ENCODE measurements around the gene TBXT.
"Not testable (repeated sequence)": the region's sequence is repeated elsewhere in the genome, so short reads cannot be mapped to it uniquely, and the experiment has no call there.

Gene TBXT

GRCh38 chr6:166169549-166170421 is 2.1 kb upstream of the TBXT start:
- no peak for DNase-seq

GRCh38 chr6:166168616-166169548 is 1.2 kb upstream of the TBXT start:
- DNase-seq = no peak

- DNase-seq = no peak
Observed at GRCh38 chr6:166167258-166167731, 356 bp downstream of the TBXT start.

GRCh38 chr6:166166314-166167257 is 1.1 kb downstream of the TBXT start:
- DNase-seq = no peak

GRCh38 chr6:166165558-166166313 is 1.9 kb downstream of the TBXT start:
- no peak for DNase-seq

- DNase-seq = no peak
Observed at GRCh38 chr6:166162599-166163342, 4.9 kb downstream of the TBXT start.

- no peak for DNase-seq
Observed at GRCh38 chr6:166157930-166158617, 9.6 kb downstream of the TBXT start.

GRCh38 chr6:166156942-166157341 is 10.7 kb downstream of the TBXT start:
- DNase-seq = no peak

GRCh38 chr6:166153966-166154365 is 13.7 kb downstream of the TBXT start:
- no peak for DNase-seq

GRCh38 chr6:166152660-166153059 is 15.0 kb downstream of the TBXT start:
- DNase-seq = no peak

- DNase-seq = no peak
Observed at GRCh38 chr6:166151798-166152197, 15.9 kb downstream of the TBXT start.

- DNase-seq = no peak
Observed at GRCh38 chr6:166145751-166146150, 21.9 kb downstream of the TBXT start.

GRCh38 chr6:166143011-166143410 is 24.6 kb downstream of the TBXT start:
- DNase-seq = no peak

GRCh38 chr6:166127624-166128472 is 39.8 kb downstream of the TBXT start:
- no peak for DNase-seq

GRCh38 chr6:166123115-166123514 is 44.5 kb downstream of the TBXT start:
- DNase-seq = not testable (repeated sequence)

- no peak for DNase-seq
Observed at GRCh38 chr6:166121726-166122125, 45.9 kb downstream of the TBXT start.

GRCh38 chr6:166119116-166119911 is 48.3 kb downstream of the TBXT start:
- no peak for DNase-seq

- DNase-seq = no peak
Observed at GRCh38 chr6:166115609-166116008, 52.0 kb downstream of the TBXT start.

Data from inflammatory macrophage treated with lipopolysaccharide for 4 hours (primary cell).